EL (cell line): Measurements from ENCODE around the gene ZNF107.
"Not testable (repeated sequence)": the region's sequence is repeated elsewhere in the genome, so short reads cannot be mapped to it uniquely, and the experiment has no call there.

Experiments
- DNase-seq: peaks from one replicate; pipeline ENCODE4 v3.0.0-alpha.2; 2016

Gene ZNF107

DNA sequence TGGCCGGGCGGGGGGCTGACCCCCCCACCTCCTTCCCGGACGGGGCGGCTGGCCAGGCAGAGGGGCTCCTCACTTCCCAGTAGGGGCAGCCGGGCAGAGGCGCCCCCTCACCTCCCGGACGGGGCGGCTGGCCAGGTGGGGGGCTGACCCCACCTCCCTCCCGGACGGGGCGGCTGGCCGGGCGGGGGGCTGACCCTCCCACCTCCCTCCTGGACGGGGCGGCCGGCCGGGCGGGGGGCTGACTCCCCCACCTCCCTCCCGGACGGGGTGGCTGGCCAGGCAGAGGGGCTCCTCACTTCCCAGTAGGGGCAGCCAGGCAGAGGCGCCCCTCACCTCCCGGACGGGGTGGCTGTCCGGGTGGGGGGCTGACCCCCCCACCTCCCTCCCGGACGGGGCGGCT is 72.5 kb downstream of the ZNF107 start:
- not testable (repeated sequence) for DNase-seq

DNA sequence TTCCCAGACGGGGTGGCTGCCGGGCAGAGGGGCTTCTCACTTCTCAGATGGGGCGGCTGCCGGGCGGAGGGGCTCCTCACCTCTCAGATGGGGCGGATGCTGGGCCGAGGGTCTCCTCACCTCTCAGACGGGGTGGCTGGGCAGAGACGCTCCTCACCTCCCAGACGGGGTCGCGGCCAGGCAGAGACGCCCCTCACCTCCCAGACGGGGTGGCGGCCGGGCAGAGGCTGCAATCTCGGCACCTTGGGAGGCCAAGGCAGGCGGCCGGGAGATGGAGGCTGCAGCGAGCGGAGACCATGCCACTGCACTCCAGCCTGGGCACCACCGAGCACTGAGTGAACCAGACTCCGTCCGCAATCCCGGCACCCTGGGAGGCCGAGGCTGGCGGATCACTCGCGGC is 73.0 kb downstream of the ZNF107 start:
- not testable (repeated sequence) for DNase-seq

DNA sequence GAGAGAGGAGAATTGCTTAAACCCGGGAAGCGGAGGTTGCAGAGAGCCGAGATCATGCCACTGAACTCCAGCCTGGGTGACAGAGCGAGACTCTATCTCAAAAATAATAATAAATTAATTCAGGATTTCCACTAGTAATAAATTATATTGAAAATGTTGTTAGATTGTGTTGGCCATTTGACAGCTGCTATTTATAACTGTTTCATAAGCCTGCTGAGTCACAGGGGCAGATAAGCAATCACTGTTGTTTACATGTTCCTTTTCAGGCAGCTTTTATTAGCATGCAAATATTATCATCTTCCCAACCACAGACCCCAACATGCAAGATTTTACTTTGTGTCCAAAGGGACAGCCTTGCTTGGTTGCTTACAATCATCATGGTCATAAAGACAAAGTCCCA is 78.7 kb downstream of the ZNF107 start:
- DNase-seq: no peak

DNA sequence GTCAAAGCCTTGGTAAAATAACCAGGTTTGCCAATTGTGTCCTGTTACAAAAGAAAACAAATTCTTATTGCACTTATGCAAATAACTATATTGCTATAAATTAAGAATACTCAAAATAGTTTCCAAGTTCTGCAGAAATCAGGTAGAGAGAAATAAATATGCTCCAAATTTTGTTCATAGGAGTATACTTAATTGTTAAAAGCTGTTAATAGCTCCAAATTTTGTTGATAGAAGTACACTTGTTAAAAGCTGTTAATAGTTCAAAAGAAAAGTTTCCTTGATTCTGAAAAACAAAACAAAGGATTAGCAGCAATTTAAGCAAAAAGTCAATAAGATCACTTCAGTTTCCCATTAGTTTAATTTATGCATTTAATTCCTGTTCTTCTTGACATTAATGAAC is 81.9 kb downstream of the ZNF107 start:
- DNase-seq: no peak

DNA sequence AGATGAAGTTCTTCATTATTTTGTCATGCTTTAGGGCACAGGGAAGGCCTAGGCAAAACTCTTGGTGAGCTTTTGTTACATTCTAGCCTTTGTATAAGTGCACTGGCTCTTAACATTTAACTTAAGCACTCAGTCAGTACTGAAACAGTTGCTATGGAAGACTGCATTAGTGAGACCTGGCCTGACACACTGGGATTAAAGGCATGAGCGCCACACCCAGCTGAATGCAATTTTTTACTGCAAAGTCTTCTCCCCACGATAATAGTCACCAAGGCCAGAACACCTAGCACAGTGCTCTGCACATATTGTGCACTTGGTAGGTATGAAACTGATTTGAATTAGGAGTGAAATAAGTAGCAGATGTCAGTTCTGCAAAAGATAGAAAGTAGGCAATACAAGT is 87.1 kb downstream of the ZNF107 start:
- no peak for DNase-seq

DNA sequence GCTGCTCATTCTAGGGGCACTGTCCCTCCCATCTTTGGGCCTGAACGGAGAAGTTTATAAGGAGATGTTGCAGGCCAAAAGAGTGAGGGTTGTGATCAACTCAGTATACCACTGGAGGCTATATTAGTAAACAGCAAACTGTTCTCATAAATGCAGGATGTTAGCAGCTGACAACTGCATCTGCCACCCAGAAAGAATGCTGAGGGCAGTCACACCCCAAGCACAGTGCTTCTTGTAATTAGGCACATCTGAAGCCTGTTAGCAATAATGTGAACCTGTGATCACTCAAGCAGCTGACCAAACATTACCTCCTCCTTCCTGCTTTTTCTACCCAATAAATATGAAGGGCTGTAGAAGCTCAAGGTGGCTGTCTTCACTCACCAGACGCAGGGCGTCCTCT is 89.9 kb downstream of the ZNF107 start:
- no peak for DNase-seq

DNA sequence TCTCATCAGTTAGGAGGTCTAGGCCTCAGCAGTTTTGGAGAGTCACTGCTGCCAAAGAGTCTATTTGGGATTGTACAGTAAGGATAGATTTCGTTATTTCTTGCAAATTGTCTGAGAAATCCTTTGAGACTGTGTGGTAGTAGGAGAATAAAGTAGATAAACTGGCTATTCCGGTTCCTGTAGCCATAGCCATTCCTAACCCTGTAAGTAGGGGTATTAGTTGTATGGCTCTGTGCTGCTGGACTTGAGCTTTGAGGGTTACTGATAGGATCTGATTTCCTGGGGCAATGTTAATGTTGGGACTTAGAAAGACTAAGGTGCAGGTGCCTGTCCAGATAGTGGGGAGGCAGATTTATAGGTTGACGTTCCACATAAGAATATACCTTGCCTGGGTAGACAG is 92.2 kb downstream of the ZNF107 start:
- no peak for DNase-seq
